Left lung (tissue), 10 donors: ENCODE measurements around the gene KLHL25. TPM values are rescaled to one million over a fixed set of nuclear protein-coding genes. Genes with fewer than 3 reads are reported as not detected.

Source experiments
- ATAC-seq: fragments of 200-7000 bp; cut with Tn5 transposase; one replicate; pipeline ENCODE4 v1.9.1; 2020; ENCODE audit warnings: moderate library complexity
- DNase-seq, 4 donors: peaks; one replicate each; pipeline ENCODE4 v3.0.0-alpha.2; 2013 to 2020
- H3K27ac ChIP-seq, 2 donors: fragments of 200-600 bp; sonication (generic) in 1 of 2; one replicate each; pipeline versions ENCODE4 v1.5.0 to v1.8.0; 2020 to 2021
- H3K27me3 ChIP-seq, 2 donors: fragments of 200-600 bp; sonication (generic) in 1 of 2; one replicate each; pipeline versions ENCODE4 v1.5.0 to v1.8.0; 2020 to 2021
- H3K36me3 ChIP-seq, 2 donors: fragments of 200-600 bp; sonication (generic) in 1 of 2; one replicate each; pipeline versions ENCODE4 v1.5.0 to v1.8.0; 2020 to 2021
- H3K4me1 ChIP-seq, 2 donors: fragments of 200-600 bp; one replicate each; pipeline ENCODE4 v1.8.0; 2021
- H3K4me3 ChIP-seq, 2 donors: fragments of 200-600 bp; sonication (generic) in 1 of 2; one replicate each; pipeline versions ENCODE4 v1.5.0 to v1.8.0; 2020 to 2021; ENCODE audit warnings: mild to moderate bottlenecking in 1 of 2
- H3K9me3 ChIP-seq, 2 donors: fragments of 200-600 bp; sonication (generic) in 1 of 2; one replicate each; pipeline versions ENCODE4 v1.5.0 to v1.8.0; 2020 to 2021
- CTCF ChIP-seq, 2 donors: fragments of 200-600 bp; sonication (generic) in 1 of 2; IDR thresholded peaks; one replicate each; pipeline versions ENCODE4 v1.5.0 to v1.8.0; 2021; ENCODE audit warnings: antibody characterized with exemption in 2 of 2
- intact Hi-C, 2 donors: fragments of 100-400 bp; cut with DNase I; formaldehyde crosslinking; loops; one replicate each; pipeline versions ENCODE4 v1.11.2 to v1.14.2; 2022
- polyA plus RNA-seq, 6 donors: library from polyadenylated mRNA; unstranded; fragments of 120-200 nt; gene quantifications; one replicate each; pipeline ENCODE4 v1.2.1, GENCODE V29; 2013; ENCODE audit not compliant: insufficient read length in 6 of 6
- total RNA-seq, 2 donors: library from RNA; stranded (reverse); fragmentation: NEBNext Ultra II Directional; extraction: Animal tissue kit (Norgen Biotek cat#: 25700); gene quantifications; one replicate each; pipeline ENCODE4 v1.2.1, GENCODE V29; 2021
- donor health status: DM: no; HTN: yes; CAD: no.
- donor health status: DM: no; HTN: no; CAD: no.

The KLHL25 gene
- total and polyA plus RNA-seq, 8 donors = 4.4 to 7.9 (median 6.0) TPM

- intact Hi-C loops = no loop called here
Measured at GRCh38 chr15:85826756-85827515, 32.2 kb upstream of the KLHL25 start.

GRCh38 chr15:85825719-85826118 lies 31.0 kb upstream of the KLHL25 start:
- no peaks in the 10 kb centered on the region for H3K36me3 ChIP-seq
- no peaks in the 10 kb centered on the region for H3K9me3 ChIP-seq
- ATAC-seq (peak; percentile 59), DNase-seq (peak in 1 of 4 donors; percentile 21)
- intact Hi-C loops = no loop called here
- H3K4me1 ChIP-seq = no peaks in the 10 kb centered on the region
- no peaks in the 10 kb centered on the region for H3K27me3 ChIP-seq
- no peak overlapping the region for H3K27ac ChIP-seq
- H3K4me3 ChIP-seq = no peak overlapping the region
- no peak for TF ChIP-seq CTCF (IDR thresholded peaks at IDR 0.05)

More at GRCh38 chr15:85826756-85827515, 32.2 kb upstream of the KLHL25 start:
- no peak for ATAC-seq
- H3K4me3 ChIP-seq = no peak overlapping the region
- H3K4me1 ChIP-seq = no peaks in the 10 kb centered on the region
- TF ChIP-seq CTCF (IDR thresholded peaks at IDR 0.05) = no peak
- no peaks in the 10 kb centered on the region for H3K27me3 ChIP-seq
- H3K36me3 ChIP-seq = no peaks in the 10 kb centered on the region
- no peak for DNase-seq
- no peaks in the 10 kb centered on the region for H3K9me3 ChIP-seq
- no peak overlapping the region for H3K27ac ChIP-seq

- Histone ChIP-seq H3K4me1 (no peaks in the 10 kb centered on the region), H3K27me3 (no peaks in the 10 kb centered on the region), H3K4me3 (no peak overlapping the region), H3K9me3 (no peaks in the 10 kb centered on the region), H3K27ac (no peak overlapping the region), H3K36me3 (no peaks in the 10 kb centered on the region)
- no peak for DNase-seq
- ATAC-seq = peak; percentile 68
- no peak for TF ChIP-seq CTCF (IDR thresholded peaks at IDR 0.05)
- intact Hi-C loops = no loop called here
Measured at GRCh38 chr15:85825118-85825517, 30.4 kb upstream of the KLHL25 start.

- intact Hi-C loops = no loop called here
- Histone ChIP-seq H3K27ac (no peak overlapping the region), H3K4me3 (no peak overlapping the region), H3K4me1 (no peaks in the 10 kb centered on the region), H3K9me3 (no peaks in the 10 kb centered on the region), H3K36me3 (no peaks in the 10 kb centered on the region), H3K27me3 (no peaks in the 10 kb centered on the region)
- TF ChIP-seq CTCF (IDR thresholded peaks at IDR 0.05) = no peak
- ATAC-seq (no peak), DNase-seq (no peak)
Measured at GRCh38 chr15:85821545-85821944, 26.8 kb upstream of the KLHL25 start.

- H3K9me3 ChIP-seq = no peaks in the 10 kb centered on the region
- H3K4me3 ChIP-seq = no peak overlapping the region
- H3K36me3 ChIP-seq = no peaks in the 10 kb centered on the region
- intact Hi-C loops = no loop called here
- DNase-seq = no peak
- no peak for TF ChIP-seq CTCF (IDR thresholded peaks at IDR 0.05)
- no peaks in the 10 kb centered on the region for H3K4me1 ChIP-seq
- no peak overlapping the region for H3K27ac ChIP-seq
- ATAC-seq = no peak
- H3K27me3 ChIP-seq = no peaks in the 10 kb centered on the region
Measured at GRCh38 chr15:85819938-85820337, 25.2 kb upstream of the KLHL25 start.
